ENCODE data around the gene DTNBP1. TPM values are rescaled to one million over a fixed set of nuclear protein-coding genes. Genes with fewer than 3 reads are reported as not detected.

DTNBP1 gene
- total and polyA plus RNA-seq, 7 experiments from 2014 or later = 19.8 to 40.0 (median 27.4) TPM

DNA sequence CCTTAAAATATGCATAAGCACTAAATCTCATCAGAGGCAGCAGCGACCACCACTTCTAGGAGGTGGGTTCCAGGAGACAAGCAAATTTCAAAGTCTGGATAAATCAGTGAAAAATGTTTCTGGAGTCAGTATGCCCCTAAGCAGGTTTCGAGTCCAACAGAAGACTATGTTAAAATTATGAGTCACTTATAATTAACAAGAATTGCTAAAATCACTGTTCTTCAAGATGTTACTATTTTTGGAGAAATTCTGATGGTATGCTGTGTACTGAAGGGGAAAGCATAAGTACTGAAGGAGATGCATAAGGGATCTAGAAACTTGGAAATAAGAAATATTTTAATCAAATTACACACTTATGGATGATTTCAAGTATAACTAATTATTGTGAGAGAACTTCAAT is 58.0 kb downstream of the DTNBP1 start:
- H3K4me3 Mint-ChIP-seq = no peak overlapping the region
- intact Hi-C loops (cut with micrococcal nuclease) = no loop called here
- no peaks in the 10 kb centered on the region for H3K4me1 ChIP-seq (ENCODE audit: control insufficient read depth in 2 of 2, insufficient read depth in 2 of 2, low read length in 2 of 2)
- ATAC-seq (no peak), DNase-seq (no peak)
- H3K4me3 ChIP-seq (ENCODE audit: low read length) = no peak overlapping the region
- H3K27me3 Mint-ChIP-seq = no peaks in the 10 kb centered on the region
- H3K36me3 Mint-ChIP-seq = peaks cover 4 to 67% (median 49%) of the 10 kb centered on the region in 5 donors
- POLR2A ChIA-PET = no interaction called here
- H3K36me3 ChIP-seq (ENCODE audit: control insufficient read depth in 2 of 3, insufficient read depth in 3 of 3, low read length in 3 of 3) = no peaks in the 10 kb centered on the region
- H3K9me3 Mint-ChIP-seq = peaks cover 0 to 1% (median 0%) of the 10 kb centered on the region in 11 donors
- no peak overlapping the region for H3K27ac ChIP-seq (ENCODE audit: low read depth, low read length)
- H3K27ac Mint-ChIP-seq = no peak overlapping the region
- CTCF ChIA-PET = no interaction called here
- no peaks in the 10 kb centered on the region for H3K27me3 ChIP-seq (ENCODE audit: control insufficient read depth in 2 of 2, insufficient read depth in 2 of 2, low read length in 2 of 2)
- H3K4me1 Mint-ChIP-seq = peaks cover 3 to 35% (median 27%) of the 10 kb centered on the region in 7 donors
- H3K9me3 ChIP-seq (ENCODE audit: control insufficient read depth in 2 of 3, low read length in 3 of 3) = no peaks in the 10 kb centered on the region

DNA sequence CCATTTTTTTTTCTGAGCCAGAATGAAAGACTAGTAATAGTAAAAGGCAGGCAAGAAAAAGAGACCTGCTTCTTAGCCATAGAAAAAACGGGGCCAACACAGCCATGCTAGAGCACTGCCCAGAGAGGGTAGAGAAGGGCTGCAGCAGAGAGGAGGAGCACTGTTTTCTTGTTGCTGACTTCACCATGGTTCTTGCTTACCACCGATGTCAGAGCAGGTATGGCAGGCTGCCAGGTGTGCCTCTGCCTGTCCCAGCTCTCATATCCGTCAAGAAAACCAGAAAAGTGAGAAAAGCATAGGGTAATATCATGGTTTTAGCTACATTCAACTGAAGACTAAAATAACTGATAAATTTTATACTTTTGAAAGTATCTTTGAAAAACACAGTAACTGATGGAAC is 60.7 kb downstream of the DTNBP1 start:
- Mint-ChIP-seq H3K36me3 (peaks cover 4 to 49% (median 31%) of the 10 kb centered on the region in 5 donors), H3K4me3 (no peak overlapping the region), H3K4me1 (peaks cover 3 to 43% (median 30%) of the 10 kb centered on the region in 7 donors), H3K27ac (peak overlapping the region in 1 of 9 donors; percentile 6), H3K9me3 (peaks cover 0 to 1% (median 0%) of the 10 kb centered on the region in 11 donors), H3K27me3 (no peaks in the 10 kb centered on the region)
- H3K27ac ChIP-seq (ENCODE audit: low read depth, low read length) = no peak overlapping the region
- no peaks in the 10 kb centered on the region for H3K36me3 ChIP-seq (ENCODE audit: control insufficient read depth in 2 of 3, insufficient read depth in 3 of 3, low read length in 3 of 3)
- H3K9me3 ChIP-seq (ENCODE audit: control insufficient read depth in 2 of 3, low read length in 3 of 3) = no peaks in the 10 kb centered on the region
- DNase-seq (peak in 5 of 9 donors; percentile 4 to 34 (median 21)), ATAC-seq (no peak)
- no peak overlapping the region for H3K4me3 ChIP-seq (ENCODE audit: low read length)
- ChIA-PET POLR2A (no interaction called here), CTCF (interaction anchor here (0.6 kb wide), 1 partner anchor 70 kb away, joined by 3 read pairs; no protein-coding TSS in a partner anchor)
- intact Hi-C loops (cut with micrococcal nuclease) = no loop called here
- no peaks in the 10 kb centered on the region for H3K27me3 ChIP-seq (ENCODE audit: control insufficient read depth in 2 of 2, insufficient read depth in 2 of 2, low read length in 2 of 2)
- no peaks in the 10 kb centered on the region for H3K4me1 ChIP-seq (ENCODE audit: control insufficient read depth in 2 of 2, insufficient read depth in 2 of 2, low read length in 2 of 2)

DNA sequence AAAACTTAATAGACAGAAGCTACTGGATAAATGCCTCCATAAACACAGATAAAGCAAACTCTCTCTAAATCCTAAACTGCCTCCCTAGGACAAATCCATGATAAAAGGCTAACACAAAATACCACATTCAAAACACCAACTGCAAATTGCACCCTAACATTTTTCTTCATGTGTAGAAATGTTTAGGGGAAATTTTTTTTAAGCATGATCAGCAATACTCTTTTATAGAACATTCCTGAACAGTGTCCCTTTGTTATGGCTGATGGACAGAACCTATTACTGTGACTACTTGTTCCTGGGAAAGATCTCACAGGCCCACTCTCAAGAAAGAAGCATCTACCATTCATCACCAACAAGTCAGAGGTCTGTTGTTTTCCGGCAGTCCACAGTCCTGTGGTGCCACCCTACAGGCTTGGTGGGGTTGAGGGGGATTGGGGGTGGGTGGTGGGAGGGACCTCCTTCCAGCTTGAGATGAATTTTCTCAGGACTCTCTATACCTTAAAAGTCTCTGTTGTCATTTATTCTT is 64.5 kb downstream of the DTNBP1 start:
- Mint-ChIP-seq H3K36me3 (peaks cover 0 to 26% (median 12%) of the 10 kb centered on the region in 5 donors), H3K27me3 (no peaks in the 10 kb centered on the region), H3K27ac (no peak overlapping the region), H3K4me3 (no peak overlapping the region), H3K9me3 (no peaks in the 10 kb centered on the region), H3K4me1 (peaks cover 3 to 65% (median 47%) of the 10 kb centered on the region in 7 donors)
- DNase-seq = no peak
- ATAC-seq = no peak
- ChIA-PET POLR2A (no interaction called here), CTCF (no interaction called here)
- H3K27me3 ChIP-seq (ENCODE audit: control insufficient read depth in 2 of 2, insufficient read depth in 2 of 2, low read length in 2 of 2) = no peaks in the 10 kb centered on the region
- H3K9me3 ChIP-seq (ENCODE audit: control insufficient read depth in 2 of 3, low read length in 3 of 3) = no peaks in the 10 kb centered on the region
- H3K4me1 ChIP-seq (ENCODE audit: control insufficient read depth in 2 of 2, insufficient read depth in 2 of 2, low read length in 2 of 2) = no peaks in the 10 kb centered on the region
- no peaks in the 10 kb centered on the region for H3K36me3 ChIP-seq (ENCODE audit: control insufficient read depth in 2 of 3, insufficient read depth in 3 of 3, low read length in 3 of 3)
- no peak overlapping the region for H3K4me3 ChIP-seq (ENCODE audit: low read length)
- intact Hi-C loops (cut with micrococcal nuclease) = no loop called here
- H3K27ac ChIP-seq (ENCODE audit: low read depth, low read length) = no peak overlapping the region

DNA sequence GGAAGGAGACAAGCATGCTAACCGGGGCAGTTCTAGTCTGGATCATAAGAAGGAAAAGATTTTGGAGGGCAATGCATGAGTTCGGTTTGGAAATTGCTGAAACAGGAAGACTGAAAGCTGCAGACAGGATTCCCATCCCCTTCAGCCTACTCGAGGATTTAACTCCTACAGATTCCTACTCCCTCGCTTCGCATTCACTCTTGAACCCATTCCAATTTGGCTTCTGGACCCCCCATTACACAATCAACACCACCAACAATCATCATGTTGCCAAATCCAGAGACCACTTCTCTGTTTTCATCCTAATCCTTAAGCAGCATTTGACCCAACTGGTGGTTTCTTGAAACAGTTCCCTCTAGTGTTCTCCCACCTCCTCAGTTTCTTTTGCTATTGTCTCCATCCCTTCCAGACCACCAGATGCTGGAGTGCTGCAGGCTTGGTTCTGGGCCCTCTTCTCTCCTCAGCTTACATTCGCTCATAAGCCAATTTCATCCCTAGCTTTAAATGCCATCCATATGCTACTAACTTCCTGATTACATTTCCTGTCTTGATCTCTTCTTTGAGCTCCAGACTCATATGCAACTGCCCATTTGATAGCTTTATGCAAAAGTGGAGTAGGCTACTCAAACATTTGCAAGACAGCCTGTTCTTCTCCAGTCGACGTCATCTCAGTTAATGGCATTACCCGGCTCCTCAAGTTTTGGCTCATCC is 66.5 kb downstream of the DTNBP1 start:
- Histone ChIP-seq H3K36me3 (ENCODE audit: control insufficient read depth in 2 of 3, insufficient read depth in 3 of 3, low read length in 3 of 3) (no peaks in the 10 kb centered on the region), H3K9me3 (ENCODE audit: control insufficient read depth in 2 of 3, low read length in 3 of 3) (no peaks in the 10 kb centered on the region), H3K4me1 (ENCODE audit: control insufficient read depth in 2 of 2, insufficient read depth in 2 of 2, low read length in 2 of 2) (no peaks in the 10 kb centered on the region), H3K4me3 (ENCODE audit: low read length) (no peak overlapping the region), H3K27me3 (ENCODE audit: control insufficient read depth in 2 of 2, insufficient read depth in 2 of 2, low read length in 2 of 2) (no peaks in the 10 kb centered on the region), H3K27ac (ENCODE audit: low read depth, low read length) (no peak overlapping the region)
- no peak for ATAC-seq
- Mint-ChIP-seq H3K27ac (peak overlapping the region in 2 of 9 donors; percentile 1 to 20), H3K4me3 (no peak overlapping the region), H3K4me1 (peaks cover 7 to 78% (median 57%) of the 10 kb centered on the region in 7 donors), H3K9me3 (no peaks in the 10 kb centered on the region), H3K36me3 (peaks cover 0 to 21% (median 8%) of the 10 kb centered on the region in 5 donors), H3K27me3 (no peaks in the 10 kb centered on the region)
- DNase-seq = no peak
- intact Hi-C loops (cut with micrococcal nuclease) = no loop called here
- POLR2A ChIA-PET = no interaction called here
- CTCF ChIA-PET = no interaction called here

DNA sequence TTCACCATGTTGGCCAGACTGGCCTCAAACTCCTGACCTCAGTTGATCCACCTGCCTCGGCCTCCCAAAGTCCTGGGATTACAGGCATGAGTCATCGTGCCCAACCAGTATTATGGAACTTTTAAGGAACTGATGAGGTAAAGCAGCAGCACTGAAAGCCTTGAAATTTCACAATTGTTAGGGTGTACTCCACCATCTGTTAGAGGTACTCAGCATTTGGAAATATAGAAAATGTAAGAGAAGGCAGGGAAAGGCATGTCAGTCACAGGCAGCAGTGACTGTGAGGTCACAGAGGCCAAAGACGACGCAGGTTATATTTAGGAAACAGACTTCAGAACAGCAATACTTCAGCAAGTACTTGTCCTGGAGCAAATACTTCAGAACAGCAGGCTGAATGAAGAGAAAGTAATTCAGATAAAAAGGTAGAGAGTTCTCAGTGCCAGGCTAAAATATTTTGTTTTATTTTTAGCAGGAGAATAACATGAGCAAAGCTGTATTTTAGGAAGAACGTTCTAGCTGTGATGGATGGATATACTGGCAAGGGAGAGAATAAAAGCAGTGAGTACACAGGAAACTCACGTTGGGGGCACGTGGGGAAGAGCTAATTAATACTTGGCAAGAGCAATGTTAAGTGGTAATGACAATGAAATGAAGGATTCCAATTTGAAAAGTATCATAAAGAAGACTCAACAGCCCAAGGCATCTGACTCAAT is 67.2 kb downstream of the DTNBP1 start:
- Histone ChIP-seq H3K36me3 (ENCODE audit: control insufficient read depth in 2 of 3, insufficient read depth in 3 of 3, low read length in 3 of 3) (no peaks in the 10 kb centered on the region), H3K9me3 (ENCODE audit: control insufficient read depth in 2 of 3, low read length in 3 of 3) (no peaks in the 10 kb centered on the region), H3K4me3 (ENCODE audit: low read length) (no peak overlapping the region), H3K27ac (ENCODE audit: low read depth, low read length) (no peak overlapping the region), H3K27me3 (ENCODE audit: control insufficient read depth in 2 of 2, insufficient read depth in 2 of 2, low read length in 2 of 2) (no peaks in the 10 kb centered on the region), H3K4me1 (ENCODE audit: control insufficient read depth in 2 of 2, insufficient read depth in 2 of 2, low read length in 2 of 2) (no peaks in the 10 kb centered on the region)
- ATAC-seq (peak; percentile 34), DNase-seq (no peak)
- intact Hi-C loops (cut with micrococcal nuclease) = no loop called here
- ChIA-PET CTCF (no interaction called here), POLR2A (no interaction called here)
- Mint-ChIP-seq H3K4me1 (peaks cover 5 to 76% (median 53%) of the 10 kb centered on the region in 7 donors), H3K4me3 (no peak overlapping the region), H3K36me3 (peaks cover 0 to 18% (median 6%) of the 10 kb centered on the region in 5 donors), H3K27me3 (no peaks in the 10 kb centered on the region), H3K9me3 (peaks cover 0 to under 1% (median 0%) of the 10 kb centered on the region in 11 donors), H3K27ac (peak overlapping the region in 1 of 9 donors; percentile 50)

DNA sequence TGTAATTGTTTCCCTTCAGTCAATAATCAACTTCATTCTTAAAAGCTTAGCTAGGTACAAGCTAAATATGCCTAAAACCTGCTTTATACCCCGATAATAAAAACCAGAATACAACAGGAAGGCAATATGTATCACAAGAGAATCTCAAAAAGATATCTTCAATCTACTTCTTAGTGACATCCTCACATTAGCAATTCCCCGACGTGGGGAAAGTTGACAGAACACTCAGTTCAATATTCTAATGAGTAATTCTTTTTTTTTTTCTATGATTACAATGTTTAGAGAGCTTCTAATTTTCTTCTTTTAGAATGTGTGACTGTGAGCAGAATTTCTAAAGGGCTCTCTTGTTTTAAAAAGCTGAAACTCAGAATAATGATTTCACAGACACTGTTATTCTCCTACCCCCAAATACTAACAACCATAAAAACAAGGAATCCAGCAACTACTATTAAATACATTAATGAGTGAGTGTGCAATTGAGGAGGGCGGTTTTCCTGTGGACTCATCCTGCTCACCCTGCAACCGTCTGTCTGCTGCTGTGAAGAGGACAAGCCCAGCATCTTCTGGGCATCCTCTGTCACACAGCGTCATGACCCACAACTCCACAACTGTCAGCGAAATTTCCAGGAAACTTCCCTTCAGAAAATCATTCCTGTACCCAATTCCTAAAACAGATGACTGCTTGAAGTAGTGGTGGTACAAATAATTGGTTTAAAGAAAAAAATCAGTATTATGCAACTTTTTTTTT is 68.1 kb downstream of the DTNBP1 start:
- POLR2A ChIA-PET = no interaction called here
- H3K27ac Mint-ChIP-seq = peak overlapping the region in 2 of 9 donors; percentile 35 to 45
- no peaks in the 10 kb centered on the region for H3K9me3 ChIP-seq (ENCODE audit: control insufficient read depth in 2 of 3, low read length in 3 of 3)
- peaks cover 8 to 75% (median 52%) of the 10 kb centered on the region in 7 donors for H3K4me1 Mint-ChIP-seq
- H3K27me3 ChIP-seq (ENCODE audit: control insufficient read depth in 2 of 2, insufficient read depth in 2 of 2, low read length in 2 of 2) = no peaks in the 10 kb centered on the region
- no peak overlapping the region for H3K4me3 Mint-ChIP-seq
- ATAC-seq (no peak), DNase-seq (no peak)
- intact Hi-C loops (cut with micrococcal nuclease) = no loop called here
- H3K27ac ChIP-seq (ENCODE audit: low read depth, low read length) = no peak overlapping the region
- H3K27me3 Mint-ChIP-seq = no peaks in the 10 kb centered on the region
- H3K4me3 ChIP-seq (ENCODE audit: low read length) = no peak overlapping the region
- no peaks in the 10 kb centered on the region for H3K36me3 ChIP-seq (ENCODE audit: control insufficient read depth in 2 of 3, insufficient read depth in 3 of 3, low read length in 3 of 3)
- peaks cover 0 to 4% (median 0%) of the 10 kb centered on the region in 11 donors for H3K9me3 Mint-ChIP-seq
- CTCF ChIA-PET = no interaction called here
- no peaks in the 10 kb centered on the region for H3K4me1 ChIP-seq (ENCODE audit: control insufficient read depth in 2 of 2, insufficient read depth in 2 of 2, low read length in 2 of 2)
- H3K36me3 Mint-ChIP-seq = peaks cover 0 to 18% (median 4%) of the 10 kb centered on the region in 5 donors
